Measurements from ENCODE around the gene GMCL2.

Gene GMCL2

DNA sequence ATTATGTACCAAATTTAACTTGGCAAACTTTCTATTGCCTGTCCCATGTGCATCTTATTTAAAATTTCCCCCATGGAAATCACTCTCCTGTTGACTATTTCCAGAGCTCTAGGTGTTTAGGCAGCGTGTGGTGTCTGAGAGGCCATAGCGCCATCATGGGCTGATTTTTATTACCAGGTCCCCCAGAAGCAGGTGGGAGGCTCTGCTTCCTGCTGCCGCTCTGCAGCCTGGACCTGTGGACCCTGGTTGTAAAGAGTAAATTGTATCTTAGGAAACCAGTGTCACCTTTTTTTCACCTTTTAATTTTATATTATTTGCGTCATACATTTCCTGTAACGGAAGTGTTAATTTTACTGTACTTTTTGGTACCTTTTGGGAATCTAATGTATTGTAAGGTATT, 23.5 kb upstream of the GMCL2 start:
- peaks cover 95% of the 10 kb centered on the region for H3K36me3 ChIP-seq
- H3K9me3 ChIP-seq (ENCODE audit: severe bottlenecking) = no peaks in the 10 kb centered on the region
- DNase-seq = no peak
- H3K27me3 ChIP-seq (ENCODE audit: insufficient read depth, low read depth, severe bottlenecking) = no peaks in the 10 kb centered on the region
- H3K4me3 ChIP-seq (ENCODE audit: low read depth, low read length) = no peak overlapping the region
- H3K27ac ChIP-seq = no peak overlapping the region
- TF ChIP-seq CTCF (IDR thresholded peaks at IDR 0.05; ENCODE audit: low read depth, low read length) = no peak

GRCh38 chr5:178210073-178210535, 22.9 kb upstream of the GMCL2 start:
- Histone ChIP-seq H3K27me3 (ENCODE audit: insufficient read depth, low read depth, severe bottlenecking) (no peaks in the 10 kb centered on the region), H3K9me3 (ENCODE audit: severe bottlenecking) (no peaks in the 10 kb centered on the region), H3K36me3 (peaks cover 98% of the 10 kb centered on the region), H3K4me3 (ENCODE audit: low read depth, low read length) (no peak overlapping the region), H3K27ac (no peak overlapping the region)
- no peak for TF ChIP-seq CTCF (IDR thresholded peaks at IDR 0.05; ENCODE audit: low read depth, low read length)
- DNase-seq = no peak

DNA sequence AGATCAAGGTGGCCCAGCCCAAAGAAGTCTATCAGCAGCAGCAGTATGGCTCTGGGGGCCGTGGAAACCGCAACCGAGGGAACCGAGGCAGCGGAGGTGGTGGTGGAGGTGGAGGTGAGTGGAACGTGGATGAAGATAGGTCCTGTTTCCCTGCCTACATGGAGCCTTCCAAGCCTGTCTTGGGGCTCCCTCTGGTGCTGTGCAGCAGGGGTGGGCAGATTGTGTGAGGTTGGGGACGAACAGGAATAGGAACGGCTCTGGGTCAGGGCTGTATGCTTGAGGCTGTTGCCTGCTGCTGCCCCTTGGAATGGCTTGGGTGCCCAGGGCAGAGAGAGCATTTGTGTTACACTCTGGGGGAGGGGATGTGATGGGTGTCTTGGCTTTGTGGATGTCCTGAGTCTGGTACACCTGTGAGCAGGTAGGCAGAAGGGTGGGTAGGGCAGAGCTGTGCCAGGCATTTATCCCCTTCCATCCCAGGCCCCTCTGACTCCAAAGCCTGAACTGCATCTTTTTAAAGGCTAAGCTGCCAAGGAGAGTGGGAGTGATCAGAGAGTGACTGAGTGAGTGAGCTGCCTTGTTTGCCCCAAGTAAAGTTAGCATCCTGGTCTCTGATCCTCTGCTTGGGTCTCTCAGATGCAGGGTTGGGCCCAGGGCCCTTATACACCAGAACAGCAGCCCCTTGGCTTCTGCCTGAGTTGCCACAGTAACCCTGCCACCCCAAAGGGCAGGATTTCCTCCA, 22.3 kb upstream of the GMCL2 start:
- DNase-seq = no peak
- no peak overlapping the region for H3K27ac ChIP-seq
- H3K27me3 ChIP-seq (ENCODE audit: insufficient read depth, low read depth, severe bottlenecking) = no peaks in the 10 kb centered on the region
- peaks cover 92% of the 10 kb centered on the region for H3K36me3 ChIP-seq
- no peak for TF ChIP-seq CTCF (IDR thresholded peaks at IDR 0.05; ENCODE audit: low read depth, low read length)
- H3K9me3 ChIP-seq (ENCODE audit: severe bottlenecking) = no peaks in the 10 kb centered on the region
- H3K4me3 ChIP-seq (ENCODE audit: low read depth, low read length) = no peak overlapping the region

- Histone ChIP-seq H3K9me3 (ENCODE audit: severe bottlenecking) (no peaks in the 10 kb centered on the region), H3K36me3 (peaks cover 83% of the 10 kb centered on the region), H3K27ac (no peak overlapping the region), H3K4me3 (ENCODE audit: low read depth, low read length) (no peak overlapping the region), H3K27me3 (ENCODE audit: insufficient read depth, low read depth, severe bottlenecking) (no peaks in the 10 kb centered on the region)
- 0 out of 2 replicates have a peak, but pooled peaks have one; percentile 1 for TF ChIP-seq CTCF (IDR thresholded peaks at IDR 0.05; ENCODE audit: low read depth, low read length)
- DNase-seq = no peak
These were observed 21.5 kb upstream of the GMCL2 start for GRCh38 chr5:178208540-178209227.

DNA sequence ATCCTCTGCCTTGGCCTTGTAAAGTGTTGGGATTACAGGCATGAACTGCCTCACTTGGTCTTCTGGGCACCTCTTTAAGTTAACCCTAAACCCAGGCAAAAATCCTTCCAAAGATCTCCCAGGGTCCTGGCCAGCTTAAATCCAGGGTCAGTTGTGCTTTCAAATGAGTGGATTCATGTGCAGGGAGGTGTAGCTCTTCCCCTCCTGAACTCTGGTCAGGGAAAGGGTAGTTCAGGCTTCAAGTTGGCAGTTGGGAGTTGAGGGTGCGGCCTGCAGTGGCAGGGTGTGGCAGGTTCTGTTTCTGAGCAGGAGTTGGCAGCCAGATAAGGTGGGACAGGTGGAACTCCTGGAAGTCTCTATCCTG, 20.7 kb upstream of the GMCL2 start:
- Histone ChIP-seq H3K9me3 (ENCODE audit: severe bottlenecking) (no peaks in the 10 kb centered on the region), H3K27me3 (ENCODE audit: insufficient read depth, low read depth, severe bottlenecking) (no peaks in the 10 kb centered on the region), H3K27ac (no peak overlapping the region), H3K4me3 (ENCODE audit: low read depth, low read length) (no peak overlapping the region), H3K36me3 (peaks cover 76% of the 10 kb centered on the region)
- no peak for TF ChIP-seq CTCF (IDR thresholded peaks at IDR 0.05; ENCODE audit: low read depth, low read length)
- no peak for DNase-seq

Measured in WERI-Rb-1 (cell line).